Glutamatergic neuron (in vitro differentiated cells): ENCODE data around the gene P2RX1. TPM values are rescaled to one million over a fixed set of nuclear protein-coding genes. Genes with fewer than 3 reads are reported as not detected.
A peak's percentile ranks its signal among the peaks of the same experiment; 100 is the strongest.

Experiments used
- DNase-seq: peaks from one replicate; pipeline ENCODE4 v3.0.0; 2022
- H3K27ac Mint-ChIP-seq: one replicate; pipeline ENCODE4 v1.8.0; 2020; ENCODE audit warnings: mild to moderate bottlenecking, mixed read lengths, inconsistent platforms; ENCODE audit not compliant: unreplicated experiment
- H3K27me3 Mint-ChIP-seq: one replicate; pipeline ENCODE4 v1.8.0; 2020; ENCODE audit warnings: mild to moderate bottlenecking, moderate library complexity, mixed read lengths, inconsistent platforms; ENCODE audit not compliant: unreplicated experiment
- H3K36me3 Mint-ChIP-seq: one replicate; pipeline ENCODE4 v1.8.0; 2020; ENCODE audit warnings: mild to moderate bottlenecking, mixed read lengths, inconsistent platforms; ENCODE audit not compliant: unreplicated experiment
- H3K4me1 Mint-ChIP-seq: one replicate; pipeline ENCODE4 v1.8.0; 2020; ENCODE audit warnings: mild to moderate bottlenecking, low read depth, mixed read lengths, inconsistent platforms; ENCODE audit not compliant: unreplicated experiment
- H3K4me3 Mint-ChIP-seq: one replicate; pipeline ENCODE4 v1.8.0; 2020; ENCODE audit warnings: mild to moderate bottlenecking, mixed read lengths, inconsistent platforms; ENCODE audit not compliant: unreplicated experiment
- H3K9me3 Mint-ChIP-seq: one replicate; pipeline ENCODE4 v1.8.0; 2020; ENCODE audit warnings: mild to moderate bottlenecking, moderate library complexity, mixed read lengths, inconsistent platforms; ENCODE audit not compliant: unreplicated experiment
- total RNA-seq: library from RNA; stranded (reverse); fragmentation: NEBNext Ultra II Directional; extraction: Animal tissue kit (Norgen Biotek cat#: 25700); gene quantifications from one replicate; pipeline ENCODE4 v1.2.1, GENCODE V29; 2021; ENCODE audit not compliant: unreplicated experiment
- TF ChIP-seq, protein P1 (sequence below): fragments of 200-600 bp; sonication (generic); IDR thresholded peaks from one replicate; pipeline ENCODE4 v1.5.0; 2021; ENCODE audit not compliant: partially characterized antibody, unreplicated experiment

The P2RX1 gene
- total RNA-seq, 1 donor from 2014 or later, result 2.1 TPM

DNA sequence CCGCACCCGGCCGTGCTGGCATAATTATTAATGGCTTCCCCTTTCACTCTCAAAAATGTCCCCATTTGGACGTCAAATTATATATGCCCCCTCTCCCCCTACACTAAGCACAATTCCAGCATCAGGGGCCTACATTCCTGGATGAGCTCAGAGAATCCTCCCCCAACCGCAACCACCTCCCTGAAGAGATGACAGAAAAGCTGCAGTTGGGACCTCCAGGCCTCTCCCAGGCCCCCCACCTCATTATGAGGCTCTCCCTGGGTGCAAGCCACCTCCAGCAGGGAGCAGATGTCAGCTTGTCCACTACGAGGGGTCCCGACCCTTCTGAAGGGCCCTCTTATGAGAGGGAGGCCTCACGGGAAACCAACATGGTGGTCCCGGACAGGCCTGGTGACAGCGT lies 51.7 kb downstream of the P2RX1 start:
- Mint-ChIP-seq H3K9me3 (peaks cover 5% of the 10 kb centered on the region), H3K36me3 (no peaks in the 10 kb centered on the region), H3K4me1 (peaks cover 16% of the 10 kb centered on the region), H3K4me3 (peak overlapping the region; percentile 15), H3K27ac (peak overlapping the region; percentile 68), H3K27me3 (peaks cover 5% of the 10 kb centered on the region)
- DNase-seq, result no peak
- TF ChIP-seq, protein P1, sequence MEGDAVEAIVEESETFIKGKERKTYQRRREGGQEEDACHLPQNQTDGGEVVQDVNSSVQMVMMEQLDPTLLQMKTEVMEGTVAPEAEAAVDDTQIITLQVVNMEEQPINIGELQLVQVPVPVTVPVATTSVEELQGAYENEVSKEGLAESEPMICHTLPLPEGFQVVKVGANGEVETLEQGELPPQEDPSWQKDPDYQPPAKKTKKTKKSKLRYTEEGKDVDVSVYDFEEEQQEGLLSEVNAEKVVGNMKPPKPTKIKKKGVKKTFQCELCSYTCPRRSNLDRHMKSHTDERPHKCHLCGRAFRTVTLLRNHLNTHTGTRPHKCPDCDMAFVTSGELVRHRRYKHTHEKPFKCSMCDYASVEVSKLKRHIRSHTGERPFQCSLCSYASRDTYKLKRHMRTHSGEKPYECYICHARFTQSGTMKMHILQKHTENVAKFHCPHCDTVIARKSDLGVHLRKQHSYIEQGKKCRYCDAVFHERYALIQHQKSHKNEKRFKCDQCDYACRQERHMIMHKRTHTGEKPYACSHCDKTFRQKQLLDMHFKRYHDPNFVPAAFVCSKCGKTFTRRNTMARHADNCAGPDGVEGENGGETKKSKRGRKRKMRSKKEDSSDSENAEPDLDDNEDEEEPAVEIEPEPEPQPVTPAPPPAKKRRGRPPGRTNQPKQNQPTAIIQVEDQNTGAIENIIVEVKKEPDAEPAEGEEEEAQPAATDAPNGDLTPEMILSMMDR, result no peak

DNA sequence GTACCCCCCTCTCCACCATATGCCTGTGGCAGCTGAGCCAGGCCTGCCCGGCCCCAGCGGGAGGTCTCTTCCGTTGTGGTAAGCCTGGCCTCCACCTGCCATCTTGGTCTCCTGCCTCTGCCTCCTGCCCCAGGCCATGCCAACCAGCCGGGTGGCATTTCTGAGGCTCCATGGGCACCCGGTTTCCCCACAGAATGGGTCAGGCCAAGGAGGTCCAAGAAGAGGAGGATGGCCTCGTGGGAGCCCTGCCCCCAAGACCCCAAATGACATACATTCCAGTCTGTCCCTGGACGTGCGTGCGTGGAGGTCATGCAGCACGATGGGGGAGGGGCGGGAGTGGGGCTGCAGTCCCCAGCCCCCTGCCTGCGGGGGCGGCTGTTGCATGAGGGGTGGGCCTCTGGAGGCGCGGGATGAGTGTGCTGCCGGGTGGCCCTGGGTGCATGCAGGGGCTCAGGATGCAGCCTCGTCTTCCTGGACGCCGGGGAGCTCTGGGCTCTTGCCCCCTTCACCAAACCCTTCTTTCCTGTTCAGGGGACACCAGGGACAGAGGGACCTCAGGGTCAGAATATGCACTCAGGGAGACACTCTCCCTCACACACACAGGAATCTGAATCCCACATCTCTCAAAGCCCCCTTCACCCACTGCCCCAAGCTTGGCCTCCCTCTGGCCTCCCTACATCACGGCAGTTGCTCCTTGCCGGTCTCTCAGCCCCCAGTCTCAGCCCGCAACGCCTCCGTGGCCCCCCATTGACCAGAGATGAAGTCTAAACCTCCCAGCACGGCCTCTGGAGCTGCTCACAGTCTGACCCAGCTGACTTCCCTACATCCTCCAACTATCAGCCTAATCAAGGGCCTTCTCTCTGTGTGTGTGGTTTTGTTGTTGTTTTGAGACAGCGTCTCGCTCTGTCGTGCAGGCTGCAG lies 54.2 kb downstream of the P2RX1 start:
- H3K36me3 Mint-ChIP-seq, result no peaks in the 10 kb centered on the region
- peaks cover 5% of the 10 kb centered on the region for H3K27me3 Mint-ChIP-seq
- H3K27ac Mint-ChIP-seq, result peak overlapping the region; percentile 76
- H3K4me1 Mint-ChIP-seq, result peaks cover 7% of the 10 kb centered on the region
- peaks cover 5% of the 10 kb centered on the region for H3K9me3 Mint-ChIP-seq
- H3K4me3 Mint-ChIP-seq, result no peak overlapping the region
- DNase-seq, result no peak
- TF ChIP-seq, protein P1, result no peak

DNA sequence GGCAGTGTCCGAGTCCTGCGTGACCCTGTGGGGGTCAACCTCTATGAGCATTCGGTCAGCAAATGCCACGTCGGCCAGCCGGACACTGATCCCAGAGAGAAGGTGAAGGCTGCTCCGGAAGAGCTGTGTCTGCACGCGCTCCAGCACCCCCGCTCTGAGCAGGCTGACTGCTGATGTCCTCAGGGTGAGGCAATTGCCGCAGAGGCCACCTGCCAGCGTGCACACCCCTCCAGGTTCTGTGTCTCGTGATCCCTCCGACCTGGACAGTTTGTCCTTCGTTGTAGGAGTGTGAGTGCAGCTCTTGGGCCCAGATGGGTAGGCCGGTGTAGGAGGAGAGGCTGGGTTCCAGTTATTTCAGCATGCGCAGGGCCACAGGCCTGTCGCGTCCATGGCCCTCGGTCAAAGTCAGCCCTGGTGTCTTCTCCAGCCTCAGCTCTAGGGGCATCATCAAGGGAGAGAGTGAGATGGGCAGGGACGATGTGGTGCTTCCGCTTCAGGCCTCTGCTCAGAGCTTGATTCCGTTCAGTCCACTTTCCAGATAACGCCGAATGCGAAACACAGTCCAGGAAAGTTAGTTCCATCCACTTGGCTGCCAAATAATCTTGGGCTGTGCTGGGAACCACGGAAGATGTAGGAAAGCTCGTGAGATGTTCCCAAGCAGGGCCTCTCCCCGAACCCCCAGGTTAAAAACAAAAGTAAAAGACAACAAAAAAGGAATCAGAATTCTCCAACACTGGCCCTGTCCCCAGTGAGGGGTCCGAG lies 55.1 kb downstream of the P2RX1 start:
- peaks cover 4% of the 10 kb centered on the region for H3K4me1 Mint-ChIP-seq
- TF ChIP-seq, protein P1, result no peak
- H3K27me3 Mint-ChIP-seq, result peaks cover 5% of the 10 kb centered on the region
- no peak overlapping the region for H3K27ac Mint-ChIP-seq
- no peak for DNase-seq
- peaks cover 2% of the 10 kb centered on the region for H3K9me3 Mint-ChIP-seq
- H3K4me3 Mint-ChIP-seq, result no peak overlapping the region
- H3K36me3 Mint-ChIP-seq, result no peaks in the 10 kb centered on the region

DNA sequence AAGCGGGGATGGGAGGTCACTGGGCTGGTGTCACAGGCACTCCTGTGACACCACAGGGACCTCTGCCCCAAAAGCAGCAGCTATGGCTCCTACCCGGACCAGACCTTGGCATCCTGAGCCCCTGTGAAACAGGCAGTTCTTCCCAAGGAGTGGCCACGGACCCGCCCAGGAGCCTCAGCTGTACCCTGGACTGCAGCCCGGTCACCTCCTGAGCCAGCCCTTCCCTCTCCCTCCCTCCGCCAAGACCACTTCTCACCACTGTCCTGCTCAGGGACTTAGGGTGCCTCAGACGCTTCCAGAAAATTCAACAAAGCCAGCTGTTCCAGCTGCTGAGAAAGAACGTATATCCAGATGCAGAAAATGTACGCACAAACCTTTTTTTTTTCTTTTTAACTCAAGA lies 56.3 kb downstream of the P2RX1 start:
- TF ChIP-seq, protein P1, result no peak
- no peak for DNase-seq
- Mint-ChIP-seq H3K27me3 (peaks cover 5% of the 10 kb centered on the region), H3K4me1 (peaks cover 5% of the 10 kb centered on the region), H3K27ac (no peak overlapping the region), H3K9me3 (peaks cover 3% of the 10 kb centered on the region), H3K4me3 (no peak overlapping the region), H3K36me3 (peaks cover 2% of the 10 kb centered on the region)
